H54 (cell line): ENCODE measurements around the gene CCDC13.

Experiments
- DNase-seq: peaks from one replicate; pipeline ENCODE4 v3.0.0; 2011; ENCODE audit warnings: low spot score, mixed read lengths; ENCODE audit not compliant: insufficient read length
- FAIRE-seq: peaks from 3 replicates; lab custom pipeline; 2011; peaks lifted over from hg19 to GRCh38; lab: Jason Lieb, UNC
- POLR2A ChIP-seq: IDR thresholded peaks from 2 replicates; pipeline ENCODE4 v1.6.1; 2011; ENCODE audit warnings: low read depth, mild to moderate bottlenecking, low read length

CCDC13 gene

GRCh38 chr3:42780398-42780797 is 7.3 kb upstream of the CCDC13 start:
- no peak for TF ChIP-seq POLR2A
- no peak for FAIRE-seq
- no peak for DNase-seq

GRCh38 chr3:42778644-42779043 is 5.6 kb upstream of the CCDC13 start:
- DNase-seq (no peak), FAIRE-seq (no peak)
- TF ChIP-seq POLR2A: no peak

- no peak for FAIRE-seq
- DNase-seq: no peak
- no peak for TF ChIP-seq POLR2A
These were observed 327 bp upstream of the CCDC13 start for GRCh38 chr3:42773409-42773751.

- FAIRE-seq (no peak), DNase-seq (no peak)
- no peak for TF ChIP-seq POLR2A
These were observed 1.8 kb downstream of the CCDC13 start for GRCh38 chr3:42771271-42771670.

- FAIRE-seq (no peak), DNase-seq (no peak)
- TF ChIP-seq POLR2A: no peak
These were observed 3.4 kb downstream of the CCDC13 start for GRCh38 chr3:42769477-42770131.

GRCh38 chr3:42764561-42765295 is 8.3 kb downstream of the CCDC13 start:
- TF ChIP-seq POLR2A: no peak
- DNase-seq: no peak
- FAIRE-seq: no peak

GRCh38 chr3:42764115-42764514 is 8.9 kb downstream of the CCDC13 start:
- no peak for DNase-seq
- no peak for TF ChIP-seq POLR2A
- FAIRE-seq: no peak

GRCh38 chr3:42763021-42763420 is 10.0 kb downstream of the CCDC13 start:
- DNase-seq: no peak
- FAIRE-seq: no peak
- no peak for TF ChIP-seq POLR2A

- no peak for TF ChIP-seq POLR2A
- DNase-seq (no peak), FAIRE-seq (no peak)
These were observed 10.9 kb downstream of the CCDC13 start for GRCh38 chr3:42762046-42762724.

GRCh38 chr3:42758126-42758525 is 14.9 kb downstream of the CCDC13 start:
- no peak for FAIRE-seq
- no peak for DNase-seq
- no peak for TF ChIP-seq POLR2A

GRCh38 chr3:42756681-42757213 is 16.3 kb downstream of the CCDC13 start:
- DNase-seq (no peak), FAIRE-seq (no peak)
- TF ChIP-seq POLR2A: no peak

- TF ChIP-seq POLR2A: no peak
- DNase-seq (no peak), FAIRE-seq (no peak)
These were observed 17.1 kb downstream of the CCDC13 start for GRCh38 chr3:42755681-42756578.

GRCh38 chr3:42753757-42754156 is 19.3 kb downstream of the CCDC13 start:
- no peak for TF ChIP-seq POLR2A
- FAIRE-seq: no peak

More at GRCh38 chr3:42753757-42754156, 19.3 kb downstream of the CCDC13 start:
- no peak for DNase-seq
